Thoracic aorta (tissue), 2 donors: ENCODE data around the gene ZNF385C. TPM values are rescaled to one million over a fixed set of nuclear protein-coding genes. Genes with fewer than 3 reads are reported as not detected.

Source experiments
- ATAC-seq: fragments of 150-250 bp; one replicate; pipeline ENCODE4 v1.8.0; 2017; ENCODE audit warnings: low read depth; ENCODE audit not compliant: insufficient number of reproducible peaks, low FRiP score
- DNase-seq: peaks from one replicate; pipeline ENCODE4 v3.0.0-alpha.2; 2020; ENCODE audit warnings: low spot score
- H3K27ac ChIP-seq, 2 donors: fragments of 200-600 bp; sonication (generic); 1 replicate in 1 of 2; 2 replicates in 1 of 2; pipeline ENCODE4 v1.5.1; 2016; ENCODE audit warnings: mild to moderate bottlenecking in 2 of 2, moderate library complexity in 2 of 2
- H3K27me3 ChIP-seq: fragments of 200-600 bp; sonication (generic); replicated peaks from 2 replicates; pipeline ENCODE4 v1.6.0; 2016; ENCODE audit warnings: mild to moderate bottlenecking; ENCODE audit not compliant: insufficient read depth
- H3K36me3 ChIP-seq: fragments of 200-600 bp; sonication (generic); one replicate; pipeline ENCODE4 v1.5.1; 2016
- H3K4me1 ChIP-seq, 2 donors: fragments of 200-600 bp; sonication (generic); 1 replicate in 1 of 2; 2 replicates in 1 of 2; pipeline versions ENCODE4 v1.5.1 to v1.6.0; 2016; ENCODE audit warnings: low read depth in 2 of 2, mild to moderate bottlenecking in 1 of 2; ENCODE audit not compliant: control insufficient read depth in 1 of 2
- H3K4me3 ChIP-seq: fragments of 200-600 bp; sonication (generic); 2 replicates; pipeline ENCODE4 v1.5.1; 2016; ENCODE audit warnings: mild to moderate bottlenecking
- H3K9me3 ChIP-seq: fragments of 200-600 bp; sonication (generic); 2 replicates; pipeline ENCODE4 v1.5.1; 2016
- CTCF ChIP-seq: fragments of 200-600 bp; sonication (generic); IDR thresholded peaks from one replicate; pipeline ENCODE4 v1.5.1; 2019; ENCODE audit warnings: antibody characterized with exemption
- total RNA-seq, 2 donors: library from RNA; depleted of rRNA; stranded (reverse); fragments of >200 nt; gene quantifications; one replicate each; pipeline versions ENCODE4 v1.1.0 to v1.2.3, GENCODE V29; 2016

The ZNF385C gene
- total RNA-seq, 2 donors from 2014 or later: not detected

- Histone ChIP-seq H3K9me3 (no peaks in the 10 kb centered on the region), H3K27me3 (no peaks in the 10 kb centered on the region), H3K4me3 (no peak overlapping the region), H3K36me3 (no peaks in the 10 kb centered on the region), H3K4me1 (no peaks in the 10 kb centered on the region), H3K27ac (no peak overlapping the region)
- DNase-seq: no peak
- TF ChIP-seq CTCF: no peak
- no peak for ATAC-seq
Observed at GRCh38 chr17:42087736-42088705, 10.3 kb downstream of the ZNF385C start.

- no peak overlapping the region for H3K4me3 ChIP-seq
- TF ChIP-seq CTCF: no peak
- no peaks in the 10 kb centered on the region for H3K36me3 ChIP-seq
- no peak for DNase-seq
- ATAC-seq: no peak
- H3K27ac ChIP-seq: no peak overlapping the region
- H3K27me3 ChIP-seq: no peaks in the 10 kb centered on the region
- no peaks in the 10 kb centered on the region for H3K4me1 ChIP-seq
- H3K9me3 ChIP-seq: no peaks in the 10 kb centered on the region
Observed at GRCh38 chr17:42087042-42087701, 11.1 kb downstream of the ZNF385C start.

GRCh38 chr17:42081516-42082129 lies 16.6 kb downstream of the ZNF385C start:
- Histone ChIP-seq H3K27ac (no peak overlapping the region), H3K4me1 (no peaks in the 10 kb centered on the region), H3K4me3 (no peak overlapping the region), H3K27me3 (no peaks in the 10 kb centered on the region), H3K36me3 (no peaks in the 10 kb centered on the region), H3K9me3 (no peaks in the 10 kb centered on the region)
- no peak for TF ChIP-seq CTCF
- ATAC-seq (no peak), DNase-seq (no peak)

- TF ChIP-seq CTCF: no peak
- no peaks in the 10 kb centered on the region for H3K27me3 ChIP-seq
- no peak overlapping the region for H3K27ac ChIP-seq
- no peaks in the 10 kb centered on the region for H3K9me3 ChIP-seq
- ATAC-seq (no peak), DNase-seq (no peak)
- no peaks in the 10 kb centered on the region for H3K4me1 ChIP-seq
- no peaks in the 10 kb centered on the region for H3K36me3 ChIP-seq
- no peak overlapping the region for H3K4me3 ChIP-seq
Observed at GRCh38 chr17:42079541-42079940, 18.7 kb downstream of the ZNF385C start.
